ENCODE results near the gene CNOT9. TPM values are rescaled to one million over a fixed set of nuclear protein-coding genes. Genes with fewer than 3 reads are reported as not detected.

CNOT9 gene
- total and polyA plus RNA-seq, 2 donors (not counting 1 experiment from before 2014, with no cell fraction given), result 28.0 to 54.5 TPM

DNA sequence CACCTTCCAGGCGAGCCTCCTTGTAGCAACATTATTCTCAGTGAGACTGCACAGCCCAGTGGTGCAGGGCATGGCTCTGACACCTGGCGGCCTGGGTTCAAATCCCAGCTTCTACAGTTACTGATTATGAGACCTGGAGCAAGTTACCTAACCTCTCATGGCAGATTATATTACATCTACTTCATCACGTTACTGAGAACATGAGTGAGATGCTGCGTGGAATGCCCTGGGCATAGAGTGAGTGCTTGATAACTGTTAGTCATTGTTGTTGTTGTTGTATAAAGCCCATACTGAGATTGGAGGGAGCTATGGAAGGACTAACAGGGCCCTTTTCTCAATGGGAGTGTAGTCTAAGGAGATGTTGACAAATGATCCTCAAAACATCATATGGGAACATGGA lies 57.7 kb downstream of the CNOT9 start:
- Mint-ChIP-seq H3K4me3 (no peak overlapping the region), H3K27me3 (no peaks in the 10 kb centered on the region), H3K27ac (no peak overlapping the region), H3K4me1 (peaks cover 4% of the 10 kb centered on the region), H3K9me3 (ENCODE audit: insufficient read depth) (no peaks in the 10 kb centered on the region)
- Histone ChIP-seq H3K9ac (ENCODE audit: low read length) (no peak overlapping the region), H3K36me3 (replicated peaks in 1 of 2; ENCODE audit: control extremely low read depth in 1 of 2, control insufficient read depth in 1 of 2, extremely low read depth in 1 of 2, insufficient read depth in 2 of 2, low read length in 1 of 2) (no peaks in the 10 kb centered on the region), H3K9me3 (ENCODE audit: control extremely low read depth in 1 of 3, control insufficient read depth in 2 of 3, insufficient read depth in 1 of 3, low read length in 2 of 3) (no peaks in the 10 kb centered on the region), H3K27me3 (replicated peaks in 1 of 4; ENCODE audit: control extremely low read depth in 1 of 4, control insufficient read depth in 3 of 4, insufficient read depth in 4 of 4, low read length in 3 of 4) (no peaks in the 10 kb centered on the region), H3K4me3 (ENCODE audit: control extremely low read depth in 1 of 5, extremely low read depth in 1 of 5, insufficient read depth in 1 of 5, low read depth in 2 of 5, low read length in 4 of 5) (no peak overlapping the region), H3K79me2 (ENCODE audit: control insufficient read depth, insufficient read depth, low read length) (no peaks in the 10 kb centered on the region), H3K4me2 (replicated peaks; ENCODE audit: low read depth, low read length, poor library complexity, severe bottlenecking) (no peak overlapping the region), H4K20me1 (ENCODE audit: control insufficient read depth, insufficient read depth, low read length, poor library complexity, severe bottlenecking) (no peaks in the 10 kb centered on the region), H2AFZ (ENCODE audit: insufficient read depth, low read depth, low read length, poor library complexity, severe bottlenecking) (no peak overlapping the region), H3K27ac (ENCODE audit: low read length in 2 of 2) (no peak overlapping the region), H3K4me1 (ENCODE audit: control insufficient read depth in 2 of 2, insufficient read depth in 2 of 2, low read length in 2 of 2) (peaks cover 0 to 3% of the 10 kb centered on the region in 2 donors)
- WGBS (ENCODE audit: insufficient coverage), result 92% methylated on average over 2 of the region's 4 CpGs
- ATAC-seq (ENCODE audit: low read depth) (no peak), DNase-seq (no peak)
- ChIA-PET CTCF (no interaction called here), POLR2A (no interaction called here)
- intact Hi-C loops (cut with micrococcal nuclease), result no loop called here
- TF ChIP-seq, protein P1, sequence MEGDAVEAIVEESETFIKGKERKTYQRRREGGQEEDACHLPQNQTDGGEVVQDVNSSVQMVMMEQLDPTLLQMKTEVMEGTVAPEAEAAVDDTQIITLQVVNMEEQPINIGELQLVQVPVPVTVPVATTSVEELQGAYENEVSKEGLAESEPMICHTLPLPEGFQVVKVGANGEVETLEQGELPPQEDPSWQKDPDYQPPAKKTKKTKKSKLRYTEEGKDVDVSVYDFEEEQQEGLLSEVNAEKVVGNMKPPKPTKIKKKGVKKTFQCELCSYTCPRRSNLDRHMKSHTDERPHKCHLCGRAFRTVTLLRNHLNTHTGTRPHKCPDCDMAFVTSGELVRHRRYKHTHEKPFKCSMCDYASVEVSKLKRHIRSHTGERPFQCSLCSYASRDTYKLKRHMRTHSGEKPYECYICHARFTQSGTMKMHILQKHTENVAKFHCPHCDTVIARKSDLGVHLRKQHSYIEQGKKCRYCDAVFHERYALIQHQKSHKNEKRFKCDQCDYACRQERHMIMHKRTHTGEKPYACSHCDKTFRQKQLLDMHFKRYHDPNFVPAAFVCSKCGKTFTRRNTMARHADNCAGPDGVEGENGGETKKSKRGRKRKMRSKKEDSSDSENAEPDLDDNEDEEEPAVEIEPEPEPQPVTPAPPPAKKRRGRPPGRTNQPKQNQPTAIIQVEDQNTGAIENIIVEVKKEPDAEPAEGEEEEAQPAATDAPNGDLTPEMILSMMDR (IDR thresholded peaks at IDR 0.05), result no peak
- no peak for TF ChIP-seq EZH2 (IDR thresholded peaks at IDR 0.05; ENCODE audit: borderline replicate concordance, insufficient read depth, low read depth, low read length, poor library complexity, severe bottlenecking)

GRCh38 chr2:218627939-218628338 lies 59.3 kb downstream of the CNOT9 start:
- POLR2A ChIA-PET, result no interaction called here
- H3K27ac ChIP-seq (ENCODE audit: low read length in 2 of 2), result no peak overlapping the region
- H4K20me1 ChIP-seq (ENCODE audit: control insufficient read depth, insufficient read depth, low read length, poor library complexity, severe bottlenecking), result no peaks in the 10 kb centered on the region
- intact Hi-C loops (cut with micrococcal nuclease), result no loop called here
- H3K9ac ChIP-seq (ENCODE audit: low read length), result no peak overlapping the region
- no peak overlapping the region for H2AFZ ChIP-seq (ENCODE audit: insufficient read depth, low read depth, low read length, poor library complexity, severe bottlenecking)
- no peak overlapping the region for H3K4me3 ChIP-seq (ENCODE audit: control extremely low read depth in 1 of 5, extremely low read depth in 1 of 5, insufficient read depth in 1 of 5, low read depth in 2 of 5, low read length in 4 of 5)
- H3K4me2 ChIP-seq (replicated peaks; ENCODE audit: low read depth, low read length, poor library complexity, severe bottlenecking), result no peak overlapping the region
- Mint-ChIP-seq H3K27me3 (no peaks in the 10 kb centered on the region), H3K27ac (no peak overlapping the region), H3K4me1 (peaks cover 4% of the 10 kb centered on the region), H3K4me3 (no peak overlapping the region), H3K9me3 (ENCODE audit: insufficient read depth) (no peaks in the 10 kb centered on the region)
- no peaks in the 10 kb centered on the region for H3K27me3 ChIP-seq (replicated peaks in 1 of 4; ENCODE audit: control extremely low read depth in 1 of 4, control insufficient read depth in 3 of 4, insufficient read depth in 4 of 4, low read length in 3 of 4)
- H3K9me3 ChIP-seq (ENCODE audit: control extremely low read depth in 1 of 3, control insufficient read depth in 2 of 3, insufficient read depth in 1 of 3, low read length in 2 of 3), result no peaks in the 10 kb centered on the region
- CTCF ChIA-PET, result no interaction called here
- H3K4me1 ChIP-seq (ENCODE audit: control insufficient read depth in 2 of 2, insufficient read depth in 2 of 2, low read length in 2 of 2), result peaks cover 0 to 3% of the 10 kb centered on the region in 2 donors
- WGBS (ENCODE audit: insufficient coverage), result 100% methylated on average over 1 of the region's 4 CpGs
- no peak for ATAC-seq (ENCODE audit: low read depth)
- no peak for TF ChIP-seq EZH2 (IDR thresholded peaks at IDR 0.05; ENCODE audit: borderline replicate concordance, insufficient read depth, low read depth, low read length, poor library complexity, severe bottlenecking)
- TF ChIP-seq, protein P1 (IDR thresholded peaks at IDR 0.05), result no peak
- H3K36me3 ChIP-seq (replicated peaks in 1 of 2; ENCODE audit: control extremely low read depth in 1 of 2, control insufficient read depth in 1 of 2, extremely low read depth in 1 of 2, insufficient read depth in 2 of 2, low read length in 1 of 2), result peaks cover 0 to 1% of the 10 kb centered on the region in 2 experiments
- DNase-seq, result no peak
- no peaks in the 10 kb centered on the region for H3K79me2 ChIP-seq (ENCODE audit: control insufficient read depth, insufficient read depth, low read length)
